Neural cell (in vitro differentiated cells): Measurements from ENCODE around the gene PARD3B. TPM values are rescaled to one million over a fixed set of nuclear protein-coding genes. Genes with fewer than 3 reads are reported as not detected.

ENCODE experiments used
- H2AFZ ChIP-seq: fragments of 200-600, 300-800 bp; sonication (generic), shearing (Covaris generic); 2 replicates; pipeline ENCODE4 v1.6.0; 2014; ENCODE audit warnings: low read depth, mild to moderate bottlenecking, antibody characterized with exemption, low read length, moderate library complexity
- H3F3A ChIP-seq: fragments of 200-600 bp; shearing (Covaris generic); 2 replicates; pipeline ENCODE4 v1.6.1; 2016; ENCODE audit warnings: mild to moderate bottlenecking, moderate library complexity, mixed read lengths, antibody characterized with exemption, low read length; ENCODE audit not compliant: insufficient read depth, poor library complexity, severe bottlenecking
- H3K27ac ChIP-seq: fragments of 200-600, 300-800 bp; sonication (generic), shearing (Covaris generic); 2 replicates; pipeline ENCODE4 v1.5.1; 2014; ENCODE audit warnings: mild to moderate bottlenecking, low read length, moderate library complexity
- H3K27me3 ChIP-seq: fragments of 300-800, 200-600 bp; sonication (generic), shearing (Covaris generic); 2 replicates; pipeline ENCODE4 v1.6.0; 2014; ENCODE audit warnings: mild to moderate bottlenecking, low read depth, low read length, moderate library complexity; ENCODE audit not compliant: insufficient read depth
- H3K36me3 ChIP-seq: fragments of 300-800, 200-600 bp; sonication (generic), shearing (Covaris generic); 2 replicates; pipeline ENCODE4 v1.5.1; 2014; ENCODE audit warnings: mild to moderate bottlenecking, antibody characterized with exemption, low read length, moderate library complexity; ENCODE audit not compliant: insufficient read depth
- H3K4me2 ChIP-seq: fragments of 300-800, 200-600 bp; sonication (generic), shearing (Covaris generic); 2 replicates; pipeline ENCODE4 v1.6.0; 2014; ENCODE audit warnings: mild to moderate bottlenecking, low read length
- H3K4me3 ChIP-seq: fragments of 300-800, 200-600 bp; sonication (generic), shearing (Covaris generic); 2 replicates; pipeline ENCODE4 v1.5.1; 2014; ENCODE audit warnings: mild to moderate bottlenecking, low read length, moderate library complexity
- H3K79me2 ChIP-seq: fragments of 200-600 bp; shearing (Covaris generic); replicated peaks from 2 replicates; pipeline ENCODE4 v1.6.0; 2014; ENCODE audit warnings: mild to moderate bottlenecking, low read length, moderate library complexity; ENCODE audit not compliant: insufficient read depth
- H3K9ac ChIP-seq: fragments of 300-800, 200-600 bp; sonication (generic), shearing (Covaris generic); 2 replicates; pipeline ENCODE4 v1.6.1; 2016; ENCODE audit warnings: mild to moderate bottlenecking, low read length, mixed read lengths
- H3K9me2 ChIP-seq: fragments of 200-600 bp; shearing (Covaris generic); 2 replicates; pipeline ENCODE4 v1.6.1; 2016; ENCODE audit warnings: mild to moderate bottlenecking, low read length, mixed read lengths; ENCODE audit not compliant: insufficient read depth
- H3K9me3 ChIP-seq: fragments of 200-600, 300-800 bp; sonication (generic), shearing (Covaris generic); 2 replicates; pipeline ENCODE4 v1.6.1; 2016; ENCODE audit warnings: mild to moderate bottlenecking, mixed run types, low read length, moderate library complexity, mixed read lengths
- H4K20me1 ChIP-seq: fragments of 200-600 bp; shearing (Covaris generic); 2 replicates; pipeline ENCODE4 v1.6.1; 2016; ENCODE audit warnings: mild to moderate bottlenecking, mixed run types; ENCODE audit not compliant: insufficient read depth
- CTCF ChIP-seq: fragments of 450-650 bp; IDR thresholded peaks from 2 replicates; pipeline ENCODE4 v1.5.1; 2014; ENCODE audit warnings: antibody characterized with exemption, mild to moderate bottlenecking, moderate library complexity; ENCODE audit not compliant: poor library complexity, severe bottlenecking
- EP300 ChIP-seq: fragments of 450-650 bp; conservative IDR thresholded peaks from 2 replicates; pipeline ENCODE4 v1.6.1; 2014; ENCODE audit warnings: antibody characterized with exemption, mild to moderate bottlenecking, moderate library complexity; ENCODE audit not compliant: poor library complexity, severe bottlenecking
- EZH2 ChIP-seq: fragments of 200-600, 300-800 bp; shearing (Covaris generic), sonication (generic); IDR thresholded peaks from 2 replicates; pipeline ENCODE4 v1.6.1; 2014; ENCODE audit warnings: antibody characterized with exemption, low read length, borderline replicate concordance, mild to moderate bottlenecking; ENCODE audit not compliant: insufficient read depth, poor library complexity, severe bottlenecking
- MXI1 ChIP-seq: fragments of 450-650 bp; conservative IDR thresholded peaks from 2 replicates; pipeline ENCODE4 v1.6.1; 2014; ENCODE audit warnings: antibody characterized with exemption, mild to moderate bottlenecking; ENCODE audit not compliant: poor library complexity, severe bottlenecking
- POLR2AphosphoS5 ChIP-seq: IDR thresholded peaks from 2 replicates; pipeline ENCODE4 v1.6.1; 2012
- RAD21 ChIP-seq: fragments of 450-650 bp; conservative IDR thresholded peaks from 2 replicates; pipeline ENCODE4 v1.6.1; 2014; ENCODE audit warnings: antibody characterized with exemption, mild to moderate bottlenecking, moderate library complexity
- REST ChIP-seq: IDR thresholded peaks from 2 replicates; pipeline ENCODE4 v1.6.1; 2012; ENCODE audit warnings: borderline replicate concordance
- SMC3 ChIP-seq: fragments of 450-650 bp; conservative IDR thresholded peaks from 2 replicates; pipeline ENCODE4 v1.6.1; 2014; ENCODE audit warnings: antibody characterized with exemption, mild to moderate bottlenecking, moderate library complexity; ENCODE audit not compliant: poor library complexity
- TAF1 ChIP-seq: IDR thresholded peaks from 2 replicates; pipeline ENCODE4 v1.6.1; 2012; ENCODE audit warnings: low read depth
- polyA plus RNA-seq: library from polyadenylated mRNA; depleted of rRNA; stranded (reverse); fragments of >200 nt; gene quantifications from 2 replicates; pipeline ENCODE4 v1.2.3, GENCODE V29; 2014

The PARD3B gene
- polyA plus RNA-seq, 1 donor from 2014 or later = 0.54 TPM

- Histone ChIP-seq H3F3A (no peaks in the 10 kb centered on the region), H3K9me3 (no peaks in the 10 kb centered on the region), H3K27ac (no peak overlapping the region), H3K27me3 (no peaks in the 10 kb centered on the region), H3K9ac (no peak overlapping the region), H3K36me3 (no peaks in the 10 kb centered on the region), H2AFZ (no peak overlapping the region), H3K4me3 (no peak overlapping the region), H4K20me1 (no peaks in the 10 kb centered on the region), H3K4me2 (no peak overlapping the region), H3K9me2 (no peaks in the 10 kb centered on the region), H3K79me2 (no peaks in the 10 kb centered on the region)
- no peak for TF ChIP-seq REST
- TF ChIP-seq RAD21 = no peak
- no peak for TF ChIP-seq EP300
- TF ChIP-seq POLR2AphosphoS5 = no peak
- TF ChIP-seq TAF1 = no peak
- no peak for TF ChIP-seq EZH2
- no peak for TF ChIP-seq SMC3
- no peak for TF ChIP-seq CTCF
- TF ChIP-seq MXI1 = no peak
Observed at GRCh38 chr2:205175831-205176230, 630.6 kb downstream of the PARD3B start.

GRCh38 chr2:205176546-205176945 lies 631.3 kb downstream of the PARD3B start:
- no peaks in the 10 kb centered on the region for H3K36me3 ChIP-seq
- H3K4me3 ChIP-seq = no peak overlapping the region
- H2AFZ ChIP-seq = no peak overlapping the region
- H3K27ac ChIP-seq = no peak overlapping the region
- H4K20me1 ChIP-seq = no peaks in the 10 kb centered on the region
- TF ChIP-seq TAF1 = no peak
- TF ChIP-seq REST = no peak
- TF ChIP-seq CTCF = no peak
- no peak for TF ChIP-seq POLR2AphosphoS5
- no peak for TF ChIP-seq SMC3
- no peak for TF ChIP-seq EZH2
- TF ChIP-seq RAD21 = no peak
- no peak for TF ChIP-seq MXI1
- no peak for TF ChIP-seq EP300
- no peaks in the 10 kb centered on the region for H3K9me2 ChIP-seq
- H3F3A ChIP-seq = no peaks in the 10 kb centered on the region
- H3K9ac ChIP-seq = no peak overlapping the region
- H3K9me3 ChIP-seq = no peaks in the 10 kb centered on the region
- no peaks in the 10 kb centered on the region for H3K79me2 ChIP-seq
- no peaks in the 10 kb centered on the region for H3K27me3 ChIP-seq
- H3K4me2 ChIP-seq = no peak overlapping the region
